ENCODE measurements around the gene TEX44.

The TEX44 gene

GRCh38 chr2:231634951-231635875 is 42.5 kb downstream of the TEX44 start:
- DNase-seq, result no peak

GRCh38 chr2:231640241-231640640 is 47.6 kb downstream of the TEX44 start:
- no peak for DNase-seq

- DNase-seq, result no peak
Measured at GRCh38 chr2:231640641-231641111, 48.0 kb downstream of the TEX44 start.

- peak; percentile 72 for DNase-seq
Measured at GRCh38 chr2:231642631-231643494, 50.2 kb downstream of the TEX44 start.

GRCh38 chr2:231643495-231643888 is 50.8 kb downstream of the TEX44 start:
- no peak for DNase-seq
